Fibroblast of villous mesenchyme (primary cell): ENCODE results near the gene KRT73. TPM values are rescaled to one million over a fixed set of nuclear protein-coding genes. Genes with fewer than 3 reads are reported as not detected.

Experiments
- DNase-seq: peaks from one replicate; pipeline ENCODE4 v3.0.0-alpha.2; 2010; ENCODE audit warnings: low read depth
- H3K4me3 ChIP-seq: 2 replicates; pipeline ENCODE4 v1.5.1; 2011; ENCODE audit warnings: low read depth, mild to moderate bottlenecking, low read length
- total RNA-seq: library from RNA; depleted of rRNA; stranded (reverse); fragments of >200 nt; gene quantifications from 2 replicates; pipeline ENCODE4 v1.2.3, GENCODE V29; 2012
- TF ChIP-seq, protein P1 (sequence below): IDR thresholded peaks from 2 replicates; pipeline ENCODE4 v1.5.1; 2012; ENCODE audit warnings: low read depth, mild to moderate bottlenecking, low read length; ENCODE audit not compliant: insufficient read depth

Gene KRT73
- total RNA-seq, 1 donor = not detected

DNA sequence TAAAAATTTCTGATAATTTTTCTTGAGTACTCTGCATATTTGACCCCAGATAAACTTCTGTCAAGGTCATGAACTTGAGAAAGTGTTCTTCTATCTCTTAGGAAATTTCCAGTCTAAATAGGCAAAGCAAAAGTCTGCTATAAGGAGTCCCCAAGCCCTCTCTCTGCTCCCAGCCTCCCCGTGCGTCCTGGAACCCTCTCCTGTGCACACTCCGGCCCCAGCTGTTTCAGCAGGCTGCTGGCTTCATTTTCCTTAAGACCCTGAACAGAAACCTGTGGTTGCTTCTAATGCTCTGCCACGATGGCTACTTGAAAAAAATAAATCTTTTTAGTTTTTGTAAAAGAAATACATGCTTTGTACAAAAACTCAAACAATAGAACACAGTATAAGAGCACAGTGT, 18.9 kb upstream of the KRT73 start:
- TF ChIP-seq, protein P1, sequence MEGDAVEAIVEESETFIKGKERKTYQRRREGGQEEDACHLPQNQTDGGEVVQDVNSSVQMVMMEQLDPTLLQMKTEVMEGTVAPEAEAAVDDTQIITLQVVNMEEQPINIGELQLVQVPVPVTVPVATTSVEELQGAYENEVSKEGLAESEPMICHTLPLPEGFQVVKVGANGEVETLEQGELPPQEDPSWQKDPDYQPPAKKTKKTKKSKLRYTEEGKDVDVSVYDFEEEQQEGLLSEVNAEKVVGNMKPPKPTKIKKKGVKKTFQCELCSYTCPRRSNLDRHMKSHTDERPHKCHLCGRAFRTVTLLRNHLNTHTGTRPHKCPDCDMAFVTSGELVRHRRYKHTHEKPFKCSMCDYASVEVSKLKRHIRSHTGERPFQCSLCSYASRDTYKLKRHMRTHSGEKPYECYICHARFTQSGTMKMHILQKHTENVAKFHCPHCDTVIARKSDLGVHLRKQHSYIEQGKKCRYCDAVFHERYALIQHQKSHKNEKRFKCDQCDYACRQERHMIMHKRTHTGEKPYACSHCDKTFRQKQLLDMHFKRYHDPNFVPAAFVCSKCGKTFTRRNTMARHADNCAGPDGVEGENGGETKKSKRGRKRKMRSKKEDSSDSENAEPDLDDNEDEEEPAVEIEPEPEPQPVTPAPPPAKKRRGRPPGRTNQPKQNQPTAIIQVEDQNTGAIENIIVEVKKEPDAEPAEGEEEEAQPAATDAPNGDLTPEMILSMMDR = no peak
- no peak for DNase-seq
- no peak overlapping the region for H3K4me3 ChIP-seq

DNA sequence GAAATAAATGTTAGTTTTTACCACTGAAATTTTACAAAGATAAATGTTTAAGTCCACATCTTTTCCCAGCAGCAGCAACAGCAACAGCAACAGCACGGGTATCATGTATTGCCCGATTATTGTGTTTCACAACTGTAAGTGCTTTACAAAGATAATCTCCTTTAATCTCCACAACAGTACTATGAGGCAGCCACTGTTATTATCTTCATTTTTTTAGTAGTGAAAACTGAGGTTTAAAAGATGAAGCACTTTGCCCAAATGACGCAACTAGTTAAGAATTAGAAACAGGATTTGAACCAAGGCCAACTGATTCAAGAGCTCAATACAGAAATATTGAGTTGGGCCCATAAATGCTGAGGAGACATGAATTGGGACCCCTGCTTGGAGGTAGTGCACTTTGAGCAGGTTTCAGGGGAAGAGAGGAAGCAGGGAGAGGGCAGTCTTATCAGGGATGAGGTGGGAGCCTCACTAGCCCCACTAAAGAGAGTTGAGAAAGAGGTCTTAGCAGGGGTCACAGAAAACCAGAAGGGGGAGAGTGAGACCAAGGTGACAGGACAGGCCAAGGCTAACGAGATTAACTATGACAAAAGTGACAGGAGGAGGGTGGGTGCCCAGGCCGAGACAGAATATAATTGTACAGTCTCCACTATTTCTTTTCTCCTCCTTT, 18.4 kb upstream of the KRT73 start:
- TF ChIP-seq, protein P1 = no peak
- H3K4me3 ChIP-seq = no peak overlapping the region
- DNase-seq = no peak

DNA sequence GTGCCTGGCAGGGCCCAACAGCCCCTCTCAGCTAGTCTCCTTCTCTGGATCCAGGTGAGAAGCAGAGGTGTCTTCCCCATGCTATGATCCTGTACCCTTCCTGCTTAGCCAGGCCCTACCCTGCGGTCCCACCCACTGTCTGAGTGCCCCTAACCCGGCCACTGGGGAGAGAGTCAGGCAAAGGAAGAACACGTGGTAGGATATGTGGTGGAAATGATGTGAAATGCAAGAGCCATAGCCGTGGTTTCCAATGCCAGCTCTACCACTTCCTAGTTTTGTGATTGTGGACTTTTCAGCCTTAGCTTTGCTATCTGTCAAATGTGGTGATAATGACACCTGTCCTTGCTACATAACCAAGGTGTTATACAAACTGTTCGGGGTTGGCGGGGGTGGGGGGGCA, 17.8 kb upstream of the KRT73 start:
- TF ChIP-seq, protein P1 = no peak
- H3K4me3 ChIP-seq = no peak overlapping the region
- no peak for DNase-seq

DNA sequence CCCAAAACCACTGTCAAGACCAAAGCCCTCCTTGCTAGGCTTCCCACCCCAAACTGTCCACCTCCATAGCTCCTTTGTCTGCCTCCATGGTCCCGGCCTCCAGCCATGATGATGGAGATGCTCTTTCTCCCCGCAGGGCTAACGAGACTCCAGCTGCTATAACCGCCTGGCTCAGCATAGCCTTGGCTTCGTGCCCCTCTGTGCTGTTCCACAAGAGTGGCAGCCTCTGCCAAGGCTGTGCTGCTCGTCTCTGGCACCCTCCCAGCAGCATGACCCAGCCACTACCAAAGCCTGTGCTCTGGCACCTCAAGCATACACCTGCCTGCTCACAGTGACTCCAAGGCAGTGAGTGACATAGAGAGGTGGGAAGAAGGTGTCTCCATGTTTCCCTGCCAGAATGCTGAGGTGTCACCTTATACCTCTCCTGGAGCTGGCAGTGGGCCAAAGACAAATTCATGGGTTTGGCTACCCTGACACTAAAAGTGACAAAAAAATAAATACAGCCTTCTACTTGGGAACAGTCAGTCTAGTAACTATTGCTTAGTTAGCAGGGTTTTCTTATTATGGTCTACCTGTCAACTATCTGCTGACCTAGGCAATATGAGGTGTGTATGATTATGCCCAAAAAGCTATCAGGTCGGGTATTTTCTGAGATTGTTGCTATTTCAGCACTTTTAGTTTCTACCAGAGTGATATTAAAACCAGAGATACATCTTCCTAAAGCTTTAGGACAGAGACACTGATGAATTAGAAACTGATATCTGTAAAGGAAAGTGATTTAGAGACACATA, 16.1 kb upstream of the KRT73 start:
- DNase-seq = no peak
- no peak overlapping the region for H3K4me3 ChIP-seq
- TF ChIP-seq, protein P1 = no peak

DNA sequence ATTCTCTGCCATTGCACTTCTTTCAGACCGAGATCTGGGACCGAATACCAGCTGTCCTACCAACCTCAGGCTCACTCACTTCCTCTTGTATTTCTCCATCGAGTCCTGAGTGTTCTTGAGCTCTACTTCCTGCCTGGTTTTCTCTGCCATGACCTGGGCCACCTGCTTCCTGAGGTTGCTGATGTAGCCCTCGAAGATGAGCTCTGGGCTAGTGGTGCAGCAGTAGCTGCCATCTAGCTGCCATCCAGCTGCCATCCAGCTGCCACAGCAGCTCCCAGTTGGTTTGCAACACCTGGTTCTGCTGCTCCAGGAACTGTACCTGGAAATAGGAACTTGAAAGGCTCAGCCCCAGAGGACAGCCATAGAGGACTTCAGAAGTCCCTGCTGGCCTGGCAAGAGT, 15.0 kb upstream of the KRT73 start:
- DNase-seq = no peak
- H3K4me3 ChIP-seq = no peak overlapping the region
- TF ChIP-seq, protein P1 = no peak

DNA sequence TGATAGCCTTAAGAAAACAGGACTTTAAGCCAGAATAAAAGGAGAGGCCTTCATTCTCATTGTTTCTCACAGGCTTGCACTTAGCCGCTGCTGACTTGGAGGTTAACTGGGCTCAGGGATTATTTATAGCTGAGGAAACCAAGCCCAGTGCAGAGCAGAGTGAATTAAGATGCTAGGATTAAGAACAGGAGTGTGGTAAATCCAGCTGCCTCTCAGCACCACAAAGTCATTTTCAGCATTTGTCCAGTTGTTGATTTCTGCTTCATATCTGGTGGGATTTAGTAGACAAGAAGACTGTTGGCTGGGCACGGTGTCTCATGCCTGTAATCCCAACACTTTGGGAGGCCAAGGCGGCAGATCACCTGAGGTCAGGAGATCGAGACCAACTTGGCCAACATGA, 14.3 kb upstream of the KRT73 start:
- no peak for DNase-seq
- no peak overlapping the region for H3K4me3 ChIP-seq
- TF ChIP-seq, protein P1 = no peak
